ENCODE measurements around the gene MYT1. TPM values are rescaled to one million over a fixed set of nuclear protein-coding genes. Genes with fewer than 3 reads are reported as not detected.

Gene MYT1
- total RNA-seq, 2 donors from 2014 or later, result 0.19 to 0.22 TPM

- TF ChIP-seq, protein P1, sequence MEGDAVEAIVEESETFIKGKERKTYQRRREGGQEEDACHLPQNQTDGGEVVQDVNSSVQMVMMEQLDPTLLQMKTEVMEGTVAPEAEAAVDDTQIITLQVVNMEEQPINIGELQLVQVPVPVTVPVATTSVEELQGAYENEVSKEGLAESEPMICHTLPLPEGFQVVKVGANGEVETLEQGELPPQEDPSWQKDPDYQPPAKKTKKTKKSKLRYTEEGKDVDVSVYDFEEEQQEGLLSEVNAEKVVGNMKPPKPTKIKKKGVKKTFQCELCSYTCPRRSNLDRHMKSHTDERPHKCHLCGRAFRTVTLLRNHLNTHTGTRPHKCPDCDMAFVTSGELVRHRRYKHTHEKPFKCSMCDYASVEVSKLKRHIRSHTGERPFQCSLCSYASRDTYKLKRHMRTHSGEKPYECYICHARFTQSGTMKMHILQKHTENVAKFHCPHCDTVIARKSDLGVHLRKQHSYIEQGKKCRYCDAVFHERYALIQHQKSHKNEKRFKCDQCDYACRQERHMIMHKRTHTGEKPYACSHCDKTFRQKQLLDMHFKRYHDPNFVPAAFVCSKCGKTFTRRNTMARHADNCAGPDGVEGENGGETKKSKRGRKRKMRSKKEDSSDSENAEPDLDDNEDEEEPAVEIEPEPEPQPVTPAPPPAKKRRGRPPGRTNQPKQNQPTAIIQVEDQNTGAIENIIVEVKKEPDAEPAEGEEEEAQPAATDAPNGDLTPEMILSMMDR (IDR thresholded peaks at IDR 0.05), result no peak
- H3K27me3 ChIP-seq, result no peaks in the 10 kb centered on the region
- no peak overlapping the region for H3K4me3 ChIP-seq
- H3K36me3 ChIP-seq, result no peaks in the 10 kb centered on the region
- intact Hi-C loops (cut with DNase I), result no loop called here
- no peaks in the 10 kb centered on the region for H3K9me3 ChIP-seq
- no peak overlapping the region for H3K9ac ChIP-seq (ENCODE audit: low read depth in 2 of 2, low read length in 2 of 2)
- no peak overlapping the region for H3K27ac ChIP-seq
- DNase-seq, result no peak
- H3K4me1 ChIP-seq, result no peaks in the 10 kb centered on the region
Observed at GRCh38 chr20:64179805-64180204, 15.6 kb downstream of the MYT1 start.

DNA sequence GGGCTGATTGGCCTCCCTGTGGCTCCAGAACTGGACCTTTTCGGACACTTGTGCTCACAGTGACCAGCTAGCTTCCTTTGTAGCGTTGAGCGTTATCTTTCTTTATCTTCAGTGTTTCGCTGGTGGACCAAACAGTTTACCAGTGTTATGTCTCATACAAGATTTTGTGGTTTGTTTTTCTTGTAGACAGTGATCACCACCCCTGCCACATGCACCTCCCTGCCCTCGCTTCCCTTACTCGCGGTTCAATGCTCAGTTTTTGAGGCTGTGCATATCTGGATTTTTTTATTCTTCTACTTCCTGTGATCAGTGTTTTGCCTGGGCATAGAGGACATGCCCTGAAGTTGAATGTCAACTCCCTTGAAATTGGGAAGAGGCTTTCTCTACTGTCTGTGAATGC lies 16.4 kb downstream of the MYT1 start:
- TF ChIP-seq, protein P1 (IDR thresholded peaks at IDR 0.05), result no peak
- Histone ChIP-seq H3K4me3 (no peak overlapping the region), H3K9me3 (no peaks in the 10 kb centered on the region), H3K4me1 (no peaks in the 10 kb centered on the region), H3K27ac (no peak overlapping the region), H3K36me3 (no peaks in the 10 kb centered on the region), H3K9ac (ENCODE audit: low read depth in 2 of 2, low read length in 2 of 2) (no peak overlapping the region), H3K27me3 (no peaks in the 10 kb centered on the region)
- DNase-seq, result no peak
- intact Hi-C loops (cut with DNase I), result no loop called here

GRCh38 chr20:64181391-64181790 lies 17.1 kb downstream of the MYT1 start:
- Histone ChIP-seq H3K4me3 (no peak overlapping the region), H3K27ac (no peak overlapping the region), H3K27me3 (no peaks in the 10 kb centered on the region), H3K9me3 (no peaks in the 10 kb centered on the region), H3K36me3 (no peaks in the 10 kb centered on the region), H3K9ac (ENCODE audit: low read depth in 2 of 2, low read length in 2 of 2) (no peak overlapping the region), H3K4me1 (no peaks in the 10 kb centered on the region)
- TF ChIP-seq, protein P1 (IDR thresholded peaks at IDR 0.05), result no peak
- intact Hi-C loops (cut with DNase I), result no loop called here
- no peak for DNase-seq

DNA sequence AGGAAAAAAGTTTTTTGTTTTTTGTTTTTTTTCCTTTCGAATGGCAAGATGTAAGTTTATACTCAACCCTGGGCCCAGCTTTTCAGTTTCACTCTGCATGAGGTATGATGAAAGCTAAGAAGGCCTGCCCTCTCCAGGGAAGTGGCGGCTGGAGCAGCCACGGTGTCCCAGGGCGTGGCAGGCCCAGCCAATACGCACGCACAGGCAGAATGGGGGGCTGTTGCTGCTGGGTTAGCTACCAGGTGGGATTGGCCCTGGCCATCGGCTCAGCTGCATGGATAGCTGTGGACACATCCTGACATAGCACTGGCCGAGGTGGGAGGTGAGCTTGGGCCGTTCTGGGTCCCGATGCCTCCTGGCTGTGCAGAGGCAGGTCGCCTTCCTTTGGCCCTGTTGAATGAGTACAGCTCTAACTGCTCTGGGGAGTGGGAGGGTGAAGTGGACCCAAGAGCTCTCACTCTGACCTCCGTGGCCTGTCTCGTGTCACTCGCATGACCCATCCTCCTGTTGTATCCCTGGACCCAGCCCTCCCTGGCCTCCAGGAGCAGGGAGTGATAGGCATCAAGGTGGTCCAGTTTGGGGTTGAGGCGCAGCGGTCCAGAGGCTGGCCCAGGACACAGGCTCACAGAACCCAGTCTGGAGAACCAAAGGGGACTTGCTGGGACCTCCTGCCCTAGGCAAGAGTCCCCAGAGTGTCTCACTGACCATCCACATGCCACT lies 18.1 kb downstream of the MYT1 start:
- DNase-seq, result no peak

DNA sequence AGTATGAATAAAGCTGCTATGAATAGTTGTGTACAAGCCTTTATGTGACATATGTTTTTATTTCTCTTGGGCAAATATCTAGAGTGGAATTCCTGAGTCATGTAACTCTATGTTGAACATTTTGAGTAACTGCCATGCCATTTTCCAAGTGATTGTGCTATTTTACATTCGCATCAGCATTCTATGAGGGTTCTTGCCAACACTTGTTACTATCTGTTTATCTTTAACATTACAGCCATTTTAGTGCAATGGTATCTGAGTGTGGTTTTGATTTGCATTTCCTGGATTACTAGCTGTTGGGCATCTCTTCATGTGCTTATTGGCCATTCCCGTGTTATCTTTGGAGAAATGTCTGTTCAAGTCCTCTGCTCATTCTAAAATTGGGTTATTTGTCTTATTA lies 19.1 kb downstream of the MYT1 start:
- no peaks in the 10 kb centered on the region for H3K27me3 ChIP-seq
- no peak overlapping the region for H3K27ac ChIP-seq
- TF ChIP-seq, protein P1 (IDR thresholded peaks at IDR 0.05), result no peak
- intact Hi-C loops (cut with DNase I), result no loop called here
- no peaks in the 10 kb centered on the region for H3K36me3 ChIP-seq
- no peak overlapping the region for H3K4me3 ChIP-seq
- no peak for DNase-seq
- H3K9ac ChIP-seq (ENCODE audit: low read depth in 2 of 2, low read length in 2 of 2), result no peak overlapping the region
- no peaks in the 10 kb centered on the region for H3K4me1 ChIP-seq
- no peaks in the 10 kb centered on the region for H3K9me3 ChIP-seq

More for the DNA sequence above, 18.1 kb downstream of the MYT1 start:
- Histone ChIP-seq H3K4me3 (no peak overlapping the region), H3K9me3 (no peaks in the 10 kb centered on the region), H3K9ac (ENCODE audit: low read depth in 2 of 2, low read length in 2 of 2) (no peak overlapping the region), H3K36me3 (no peaks in the 10 kb centered on the region), H3K27me3 (no peaks in the 10 kb centered on the region), H3K27ac (no peak overlapping the region), H3K4me1 (no peaks in the 10 kb centered on the region)
- TF ChIP-seq, protein P1 (IDR thresholded peaks at IDR 0.05), result no peak
- intact Hi-C loops (cut with DNase I), result no loop called here

Data from colonic mucosa (tissue), 4 donors.